ENCODE results near the gene CUL5. TPM values are rescaled to one million over a fixed set of nuclear protein-coding genes. Genes with fewer than 3 reads are reported as not detected.

CUL5 gene
- total and polyA plus RNA-seq, 2 of the 8 experiments (the other 6 are each of a cell fraction or from before 2014, with no cell fraction given), result 4.9 to 31.8 TPM

DNA sequence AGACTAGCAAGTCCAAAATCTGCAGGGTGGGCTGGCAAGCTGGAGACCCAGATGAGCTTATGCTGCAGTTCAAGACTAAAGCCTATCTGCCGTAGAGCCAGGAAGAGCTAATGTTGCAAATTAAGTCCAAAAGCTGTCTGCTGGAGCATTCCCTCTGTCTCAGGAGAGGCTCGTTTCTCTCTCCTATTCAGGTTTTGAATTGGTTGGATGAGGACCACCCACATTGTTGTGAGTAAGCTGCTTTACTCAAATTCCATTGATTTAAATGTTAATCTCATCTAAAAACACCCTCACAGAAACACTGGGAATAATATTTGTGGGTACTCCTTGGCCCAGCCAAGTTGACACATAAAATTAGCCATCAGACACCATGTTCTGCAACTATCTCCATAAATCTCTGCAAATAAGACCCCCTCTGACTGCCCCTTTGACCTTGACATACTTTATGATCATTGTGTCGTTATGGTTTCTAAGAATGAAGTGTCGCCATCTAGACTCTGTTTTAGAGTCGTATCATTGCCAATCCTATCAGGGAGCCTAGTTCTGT, 16.8 kb upstream of the CUL5 start:
- peak overlapping the region; percentile 71 for H2BK12ac ChIP-seq (ENCODE audit: low read depth, low read length)
- TF ChIP-seq YY1 (IDR thresholded peaks at IDR 0.05; ENCODE audit: low read depth, low read length) (no peak), SIRT6 (IDR thresholded peaks at IDR 0.05; ENCODE audit: low read length) (no peak), CBX8 (IDR thresholded peaks at IDR 0.05; ENCODE audit: borderline replicate concordance, low read depth, low read length) (no peak), EZH2 (IDR thresholded peaks at IDR 0.05; ENCODE audit: low read depth, low read length, severe bottlenecking) (no peak), RNF2 (IDR thresholded peaks at IDR 0.05; ENCODE audit: borderline replicate concordance, low read depth, low read length, missing control alignments, poor library complexity, severe bottlenecking) (no peak), SRF (IDR thresholded peaks at IDR 0.05; ENCODE audit: low read depth, low read length) (no peak), CREB1 (IDR thresholded peaks at IDR 0.05) (no peak), RBBP5 (IDR thresholded peaks at IDR 0.05; ENCODE audit: borderline replicate concordance, low read depth, low read length) (no peak), MAFK (IDR thresholded peaks at IDR 0.05; ENCODE audit: low read depth, low read length) (no peak), NRF1 (IDR thresholded peaks at IDR 0.05; ENCODE audit: low read depth, low read length) (no peak)
- peak overlapping the region; percentile 96 for H2BK20ac ChIP-seq (ENCODE audit: low read length)
- H2BK15ac ChIP-seq (ENCODE audit: low read length), result no peak overlapping the region
- peak overlapping the region; percentile 30 to 37; a peak in 3 of 4 replicates for H3K4me2 ChIP-seq (ENCODE audit: insufficient read depth in 1 of 2, low read depth in 2 of 2, low read length in 2 of 2)
- no peak overlapping the region for H3K14ac ChIP-seq (ENCODE audit: insufficient read length)
- no peaks in the 10 kb centered on the region for H3K36me3 ChIP-seq (ENCODE audit: control insufficient read depth in 2 of 4, insufficient read depth in 4 of 4, low read length in 3 of 4)
- no peak overlapping the region for H3K9ac ChIP-seq (replicated peaks in 1 of 4; ENCODE audit: extremely low read depth in 1 of 4, low read depth in 3 of 4, low read length in 3 of 4)
- no peaks in the 10 kb centered on the region for H3K79me2 ChIP-seq (ENCODE audit: control insufficient read depth in 1 of 2, insufficient read depth in 2 of 2, low read length in 2 of 2)
- H4K91ac ChIP-seq (replicated peaks; ENCODE audit: insufficient read length, low read length), result no peak overlapping the region
- H3K9me3 ChIP-seq (ENCODE audit: insufficient read depth in 2 of 2, low read depth in 1 of 2, low read length in 1 of 2), result no peaks in the 10 kb centered on the region
- H3K27me3 ChIP-seq (replicated peaks in 1 of 4; ENCODE audit: control insufficient read depth in 3 of 4, extremely low read depth in 1 of 4, insufficient read depth in 3 of 4, low read length in 3 of 4), result no peaks in the 10 kb centered on the region
- peak overlapping the region; percentile 84; the same call in 1 of the 2 replicates for H2AK5ac ChIP-seq (ENCODE audit: low read depth, low read length)
- FAIRE-seq (peak; percentile 13), DNase-seq (ENCODE audit: low read depth in 1 of 2, low spot score in 2 of 2) (peak in 1 of 2 experiments; percentile 50)
- no peak overlapping the region for H2AFZ ChIP-seq (ENCODE audit: low read length)
- POLR2A ChIA-PET (ENCODE audit: partially characterized antibody), result interaction anchor here (1.0 kb wide), 1 partner anchor 17 kb away, joined by 3 read pairs; the partner anchor contains the start of gene CUL5
- H3K4ac ChIP-seq (replicated peaks; ENCODE audit: insufficient read length, low read depth, low read length), result no peak overlapping the region
- no peak overlapping the region for H3K23ac ChIP-seq (ENCODE audit: insufficient read length)
- H3K4me3 ChIP-seq (ENCODE audit: extremely low read depth in 1 of 4, insufficient read depth in 2 of 4, low read depth in 3 of 4, low read length in 4 of 4), result no peak overlapping the region
- no peaks in the 10 kb centered on the region for H4K20me1 ChIP-seq (replicated peaks in 1 of 2; ENCODE audit: control insufficient read depth in 1 of 2, insufficient read depth in 2 of 2, low read length in 2 of 2)
- peaks cover 2 to 9% (median 7%) of the 10 kb centered on the region in 4 experiments; a peak in 5 of 7 replicates for H3K4me1 ChIP-seq (replicated peaks in 1 of 4; ENCODE audit: control insufficient read depth in 3 of 4, insufficient read depth in 4 of 4, low read length in 3 of 4)
- H3K79me1 ChIP-seq (ENCODE audit: low read depth, low read length), result no peaks in the 10 kb centered on the region
- no peak overlapping the region for H3K27ac ChIP-seq (ENCODE audit: low read depth, low read length)
- CTCF ChIA-PET (ENCODE audit: partially characterized antibody), result interaction anchor here (0.9 to 1.3 kb wide), 3 partner anchors 8 to 14 kb away, joined by 3 read pairs; no protein-coding TSS in a partner anchor
- no peak overlapping the region; the same call in 1 of the 2 replicates for H3K18ac ChIP-seq (ENCODE audit: extremely low read depth, low read length)
- H2BK120ac ChIP-seq (replicated peaks; ENCODE audit: low read depth, low read length), result peak overlapping the region; percentile 62
- H4K5ac ChIP-seq (ENCODE audit: insufficient read length, low read depth, low read length), result no peak overlapping the region
- H4K8ac ChIP-seq (ENCODE audit: extremely low read depth, insufficient read depth, low read length), result no peak overlapping the region
- 0 out of 2 replicates have a peak, but pooled peaks cover 2% of the 10 kb centered on the region for H3K23me2 ChIP-seq (ENCODE audit: low read depth, low read length)
- H2BK5ac ChIP-seq (ENCODE audit: low read depth, low read length), result peak overlapping the region; percentile 95; the same call in 1 of the 2 replicates
- whole genome bisulfite sequencing, 2 experiments (ENCODE audit: extremely low coverage in 1 of 2, insufficient coverage in 1 of 2, insufficient read length in 1 of 2, insufficient replicate concordance in 2 of 2, low coverage in 1 of 2, low lambda C conversion rate in 2 of 2, missing lambda C conversion rate in 1 of 2), result 75% methylated on average over 5 of the region's 5 CpGs; no CpG with 5 or more reads in 1 of the 2 experiments
- no peak overlapping the region for H3K56ac ChIP-seq (replicated peaks; ENCODE audit: insufficient read length, low read depth, low read length)
